H1 (cell line): Measurements from ENCODE around the gene COLEC12. TPM values are rescaled to one million over a fixed set of nuclear protein-coding genes. Genes with fewer than 3 reads are reported as not detected.

Experiments used
- GTF2F1 ChIP-seq: IDR thresholded peaks from 2 replicates; pipeline ENCODE4 v1.6.1; 2012; ENCODE audit warnings: low read depth, low read length, improper control_type of control experiment, borderline replicate concordance
- polyA plus RNA-seq, 7 experiments: library from polyadenylated mRNA; depleted of rRNA in 3 of 7; stranded (reverse) in 5 of 7; unstranded in 2 of 7; fragments of >200 nt in 5 of 7; fragments of 200-250 nt in 2 of 7; gene quantifications; 1 replicate in 5 of 7; 2 replicates in 1 of 7; 4 replicates in 1 of 7; pipeline versions ENCODE4 v1.2.1 to v1.2.3, GENCODE V29; 2011 to 2013; ENCODE audit warnings: missing spikeins in 2 of 7, mixed read lengths in 2 of 7
- total RNA-seq: library from RNA; stranded (reverse); fragmentation: NEBNext Ultra II Directional; extraction: Animal tissue kit (Norgen Biotek cat#: 25700); gene quantifications from 2 replicates; pipeline ENCODE4 v1.2.1, GENCODE V29; 2021
- TF ChIP-seq, protein P1 (sequence below): IDR thresholded peaks from 2 replicates; pipeline ENCODE4 v1.6.1; 2012; ENCODE audit warnings: inconsistent platforms

Gene COLEC12
- total and polyA plus RNA-seq, 2 of the 8 experiments (the other 6 are each of a cell fraction or from before 2014, with no cell fraction given), result 0.44 to 2.3 TPM

GRCh38 chr18:432791-433190, 67.7 kb downstream of the COLEC12 start (continued):
- no peak for TF ChIP-seq GTF2F1
- TF ChIP-seq, protein P1, sequence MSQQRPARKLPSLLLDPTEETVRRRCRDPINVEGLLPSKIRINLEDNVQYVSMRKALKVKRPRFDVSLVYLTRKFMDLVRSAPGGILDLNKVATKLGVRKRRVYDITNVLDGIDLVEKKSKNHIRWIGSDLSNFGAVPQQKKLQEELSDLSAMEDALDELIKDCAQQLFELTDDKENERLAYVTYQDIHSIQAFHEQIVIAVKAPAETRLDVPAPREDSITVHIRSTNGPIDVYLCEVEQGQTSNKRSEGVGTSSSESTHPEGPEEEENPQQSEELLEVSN, result no peak
- TF ChIP-seq, all 59 proteins: peak for 0
